NCI-H2196 (cell line): ENCODE data around the gene RPL27.

Source experiments
- DNase-seq: peaks from one replicate; lab custom pipeline; 2025; ENCODE audit not compliant: unreplicated experiment; lab: John Stamatoyannopoulos, UW

The RPL27 gene

DNA sequence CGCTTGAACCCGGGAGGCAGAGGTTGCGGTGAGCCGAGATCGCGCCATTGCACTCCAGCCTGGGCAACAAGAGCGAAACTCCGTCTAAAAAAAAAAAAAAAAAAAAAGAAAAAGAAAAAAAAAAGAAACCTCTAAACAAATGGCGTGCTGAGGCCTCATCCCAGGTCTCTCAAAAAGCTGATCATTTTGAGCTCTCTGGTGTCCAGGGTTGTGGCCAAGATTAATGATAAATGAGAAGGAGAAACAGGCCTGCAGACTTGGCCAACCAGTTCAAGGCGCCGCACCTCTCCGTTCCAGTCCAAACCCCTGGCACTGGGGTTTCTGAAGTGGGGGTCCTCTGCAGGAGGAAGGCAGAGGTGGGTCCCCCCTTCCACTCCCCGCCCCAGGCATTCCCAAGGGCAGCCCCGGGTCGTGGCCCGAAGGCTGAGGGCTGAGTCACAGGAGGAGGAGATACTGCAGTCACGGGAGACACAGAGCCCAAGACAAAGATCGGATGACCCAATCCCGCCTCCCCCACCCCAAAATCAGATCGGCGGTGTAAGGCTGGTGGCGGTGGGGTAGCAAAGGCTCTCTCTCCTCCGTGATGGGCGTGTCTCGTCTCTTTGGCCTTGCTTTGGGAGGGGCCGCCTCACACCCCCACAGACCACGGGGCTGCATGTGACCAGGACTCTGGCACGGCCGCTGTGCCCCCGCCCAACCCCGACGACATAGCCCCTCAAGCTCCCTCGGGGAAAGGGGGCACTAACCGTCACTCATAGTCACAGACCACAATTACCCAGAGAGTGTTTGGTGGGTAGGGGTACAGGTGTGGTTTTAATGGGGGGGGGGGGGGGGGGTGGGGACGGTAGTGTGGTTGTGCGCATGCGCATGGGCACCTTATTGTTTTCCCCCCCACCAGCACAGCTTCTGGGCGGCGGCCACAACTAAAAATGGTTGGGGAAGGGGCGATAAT lies 22.8 kb downstream of the RPL27 start:
- DNase-seq: peak; percentile 40

DNA sequence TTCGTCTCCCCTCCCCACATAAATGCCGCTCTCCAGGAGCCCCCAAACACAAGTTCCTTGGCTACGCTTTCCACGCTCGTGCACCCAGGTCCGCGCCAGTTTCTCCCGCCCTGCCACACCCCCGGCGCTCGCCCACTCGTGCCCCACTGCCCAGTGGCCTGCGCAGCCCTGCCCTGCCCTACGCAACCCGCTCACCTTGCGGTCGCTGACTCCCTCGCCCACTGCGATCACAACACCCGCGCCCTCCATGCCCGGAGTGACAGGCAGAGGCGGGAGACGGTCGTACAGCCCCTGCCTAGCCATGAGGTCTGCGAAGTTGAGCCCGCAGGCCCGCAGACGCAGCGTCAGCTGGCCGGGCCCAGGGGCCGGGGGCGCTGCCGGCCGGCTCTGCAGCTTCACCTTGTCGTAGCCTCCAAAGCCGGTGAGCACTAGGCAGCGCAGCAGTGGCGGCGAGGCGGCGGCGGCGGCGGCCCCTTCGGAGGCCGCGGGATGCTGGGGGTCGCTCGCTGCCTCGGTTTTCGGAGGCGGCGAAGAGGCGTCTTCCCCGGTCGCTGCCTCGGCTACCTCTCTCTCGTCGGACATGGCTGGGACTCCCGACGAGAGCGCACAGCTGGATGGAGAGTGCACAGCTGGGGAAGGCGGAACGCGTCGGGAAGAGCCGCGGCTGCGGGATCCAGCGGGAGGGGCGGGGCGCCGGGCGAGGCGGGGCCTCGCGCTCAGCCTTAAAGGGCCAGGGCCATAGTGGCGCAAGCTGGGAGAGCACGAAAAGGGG lies 23.7 kb downstream of the RPL27 start, which contains the start of gene VAT1:
Gene VAT1 (minus strand): TSS at position 645 of the 772 bp plus-strand sequence. CDS start 63 bp downstream, at position 582.
- peak; percentile 57 for DNase-seq

- peak; percentile 84 for DNase-seq
Measured at GRCh38 chr17:43024407-43025289, 26.4 kb downstream of the RPL27 start, which contains the start of gene RND2. RND2 (plus strand) TSS chr17:43025231; CDS start chr17:43025348, 117 bp downstream.

DNA sequence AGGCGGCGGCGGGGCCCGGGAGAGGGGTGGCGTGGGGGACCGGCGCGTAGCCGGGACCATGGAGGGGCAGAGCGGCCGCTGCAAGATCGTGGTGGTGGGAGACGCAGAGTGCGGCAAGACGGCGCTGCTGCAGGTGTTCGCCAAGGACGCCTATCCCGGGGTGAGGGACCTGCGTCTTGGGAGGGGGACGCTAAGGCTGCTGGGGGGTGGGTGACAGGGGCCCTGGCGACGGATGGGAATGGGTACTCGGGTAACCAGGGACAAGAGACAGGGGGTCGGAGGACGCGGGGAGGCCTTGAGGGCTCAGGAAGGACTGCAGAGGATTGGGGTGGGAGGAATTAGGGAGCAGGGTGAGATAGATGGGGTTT lies 27.1 kb downstream of the RPL27 start:
- no peak for DNase-seq

DNA sequence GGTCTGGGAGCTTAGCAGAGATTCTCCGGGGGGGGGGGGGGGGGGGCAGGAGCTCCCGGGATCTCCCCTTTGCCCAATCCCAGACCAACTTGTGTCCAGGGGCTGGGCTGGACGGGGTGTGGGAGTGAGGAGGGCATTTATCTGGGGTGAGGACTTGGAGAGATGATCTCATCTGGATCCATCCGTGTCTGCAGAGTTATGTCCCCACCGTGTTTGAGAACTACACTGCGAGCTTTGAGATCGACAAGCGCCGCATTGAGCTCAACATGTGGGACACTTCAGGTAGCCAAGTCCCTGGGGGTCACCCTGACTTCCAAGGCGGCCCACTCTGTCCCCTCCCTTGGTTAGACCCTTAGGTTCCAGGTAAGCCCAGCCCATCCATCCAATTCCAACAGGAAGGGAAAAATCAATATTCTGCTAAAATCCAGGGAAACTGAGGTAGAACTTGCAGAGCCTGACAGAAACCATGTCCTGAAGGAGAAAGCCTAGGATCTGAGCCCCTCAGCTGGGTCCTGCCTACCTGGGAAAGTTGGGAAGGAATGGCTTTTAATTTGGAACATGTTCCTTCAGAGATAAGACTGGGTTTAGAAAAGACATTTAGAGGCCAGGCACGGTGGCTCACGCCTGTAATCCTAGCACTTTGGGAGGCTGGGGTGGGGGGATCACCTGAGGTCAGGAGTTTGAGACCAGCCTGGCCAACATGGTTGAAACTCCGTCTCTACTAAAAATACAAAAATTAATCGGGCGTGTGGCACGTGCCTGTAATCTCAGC lies 27.7 kb downstream of the RPL27 start:
- no peak for DNase-seq

- no peak for DNase-seq
Measured at GRCh38 chr17:43026595-43026994, 28.4 kb downstream of the RPL27 start.

DNA sequence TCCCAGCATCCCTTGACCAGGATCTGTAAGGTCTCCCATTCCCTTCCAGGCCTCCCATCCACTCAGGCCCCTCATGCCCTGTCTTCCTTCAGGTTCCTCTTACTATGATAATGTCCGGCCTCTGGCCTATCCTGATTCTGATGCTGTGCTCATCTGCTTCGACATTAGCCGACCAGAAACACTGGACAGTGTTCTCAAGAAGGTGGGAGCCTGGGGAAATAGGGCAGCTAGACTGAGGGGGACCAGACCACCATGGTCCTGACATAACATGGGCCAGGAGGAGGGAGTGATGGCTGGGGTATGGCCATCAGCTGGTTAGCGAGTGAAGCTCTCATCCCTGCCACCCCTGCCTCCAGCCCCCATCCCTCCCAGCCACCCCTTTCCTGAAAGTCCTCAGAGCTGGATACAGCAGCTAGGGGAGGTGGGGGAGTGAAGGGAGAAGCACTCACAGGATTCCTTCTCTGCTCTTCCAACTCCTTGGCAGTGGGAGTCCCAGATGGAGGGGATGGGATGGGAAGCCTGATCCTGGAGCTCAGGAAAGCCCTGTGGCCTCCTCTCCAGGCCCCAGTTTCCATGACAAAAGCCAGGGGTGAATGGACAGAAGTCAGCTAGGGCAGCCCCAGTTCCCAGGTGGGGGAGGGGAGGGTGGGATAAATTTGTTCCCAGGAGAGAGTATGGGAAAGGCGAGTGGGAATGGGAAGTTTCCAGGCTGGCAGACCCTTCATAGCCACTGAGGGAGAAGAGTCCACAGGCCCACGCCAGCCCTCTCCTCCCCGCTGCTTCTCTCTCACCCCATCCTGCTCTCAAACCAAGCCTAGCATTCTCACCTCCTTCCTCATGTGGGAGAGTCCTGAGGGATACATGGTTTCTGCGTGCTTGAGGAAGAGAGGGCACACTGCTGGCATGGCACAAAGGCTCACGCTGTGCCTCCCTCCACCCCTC lies 29.1 kb downstream of the RPL27 start:
- DNase-seq: no peak

DNA sequence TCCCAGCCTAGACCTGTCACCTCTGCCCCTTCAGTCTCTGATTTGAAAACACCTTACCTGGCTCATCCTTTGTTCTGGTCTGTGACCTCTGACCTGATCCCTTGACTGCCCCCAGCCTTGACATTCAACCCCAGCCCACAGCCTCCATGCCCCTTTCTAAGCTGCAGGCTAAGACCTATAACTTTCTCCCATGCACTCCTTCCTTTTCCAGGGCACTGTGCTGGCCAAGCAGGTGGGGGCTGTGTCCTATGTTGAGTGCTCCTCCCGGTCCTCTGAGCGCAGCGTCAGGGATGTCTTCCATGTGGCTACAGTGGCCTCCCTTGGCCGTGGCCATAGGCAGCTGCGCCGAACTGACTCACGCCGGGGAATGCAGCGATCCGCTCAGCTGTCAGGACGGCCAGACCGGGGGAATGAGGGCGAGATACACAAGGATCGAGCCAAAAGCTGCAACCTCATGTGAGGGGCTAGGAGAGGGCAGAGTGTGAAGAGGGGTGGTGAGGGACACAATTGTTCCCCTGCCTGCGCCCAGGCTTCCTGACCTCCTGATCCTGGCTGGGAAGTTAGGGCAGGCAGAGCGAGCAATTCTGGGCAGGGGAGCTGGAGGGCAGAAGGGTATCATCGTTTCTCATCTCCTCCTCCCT lies 30.1 kb downstream of the RPL27 start:
- DNase-seq: no peak

DNA sequence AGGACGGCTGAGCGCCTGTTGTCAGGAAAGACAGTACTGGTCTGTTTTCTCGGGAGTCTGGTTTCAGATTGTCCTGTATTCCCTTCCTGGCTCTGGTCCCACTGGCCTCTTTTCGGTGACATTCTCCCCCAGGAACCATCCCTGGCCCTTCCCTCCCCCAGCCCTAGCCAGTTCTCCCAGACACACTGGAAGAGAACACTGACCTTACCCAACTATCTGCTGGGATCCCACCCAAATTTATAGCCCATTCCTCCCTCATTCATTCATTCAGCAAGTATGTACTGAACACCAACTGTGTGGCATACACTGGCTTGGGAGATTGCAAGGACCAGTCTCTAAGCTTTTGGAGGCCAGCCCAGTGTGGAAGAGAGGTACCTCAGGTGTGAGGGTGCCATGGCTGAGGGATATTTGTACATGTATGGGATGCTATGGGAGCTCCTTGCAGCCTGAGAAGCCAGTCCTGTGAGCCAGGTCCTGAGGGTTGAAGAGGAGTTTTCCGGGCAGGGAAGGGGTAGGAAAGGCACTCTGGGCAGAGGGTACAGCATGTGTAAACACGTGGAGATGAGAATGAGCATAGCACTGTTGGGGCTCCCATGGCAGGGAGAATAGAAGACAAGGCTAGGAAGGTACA lies 32.0 kb downstream of the RPL27 start:
- no peak for DNase-seq

- DNase-seq: no peak
Measured at GRCh38 chr17:43031666-43032065, 33.4 kb downstream of the RPL27 start.

DNA sequence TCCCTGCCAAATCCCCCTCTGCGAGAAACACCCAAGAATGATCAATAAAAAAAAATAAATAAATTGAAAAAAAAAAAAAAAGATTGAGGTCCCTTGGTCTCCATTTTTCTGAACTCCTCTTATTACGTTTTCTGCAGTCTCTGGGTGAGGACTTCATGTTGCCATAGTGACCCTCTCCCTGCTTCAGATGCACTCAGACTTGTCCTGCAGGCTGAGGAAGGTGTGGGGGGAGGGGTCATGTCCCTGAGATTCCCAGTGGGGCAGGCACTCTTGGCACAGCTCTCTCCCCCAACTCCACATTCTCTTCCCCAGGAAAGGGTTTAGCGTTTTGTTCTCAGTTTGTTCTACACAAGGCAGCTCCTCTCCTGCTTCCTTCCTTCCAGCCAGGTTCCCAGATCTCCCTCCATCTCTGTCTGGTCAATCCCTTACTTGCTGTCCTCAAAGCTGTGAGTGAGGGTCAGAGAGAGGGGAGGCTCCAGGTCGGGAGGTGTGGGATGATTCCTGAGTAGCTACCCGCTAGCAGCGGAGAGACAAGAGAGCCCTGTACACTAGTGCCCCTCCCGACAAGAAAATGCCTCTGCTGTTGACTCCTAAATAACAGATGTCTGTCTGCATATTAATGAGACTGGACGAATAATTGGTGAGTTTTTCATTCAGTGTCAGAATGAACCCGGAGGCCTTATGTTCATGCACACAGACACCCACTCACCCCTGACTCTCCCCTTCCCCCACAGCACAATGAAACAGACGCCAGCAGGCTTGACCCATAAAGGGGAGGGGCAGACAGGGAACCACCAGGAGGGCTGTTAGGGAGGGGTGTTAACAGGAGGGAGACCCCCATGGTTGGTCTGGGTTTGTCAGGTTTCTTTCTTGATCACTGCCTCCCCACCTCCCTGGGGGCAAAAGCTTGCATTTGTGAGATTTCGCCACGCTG lies 36.0 kb downstream of the RPL27 start:
- DNase-seq: no peak

DNA sequence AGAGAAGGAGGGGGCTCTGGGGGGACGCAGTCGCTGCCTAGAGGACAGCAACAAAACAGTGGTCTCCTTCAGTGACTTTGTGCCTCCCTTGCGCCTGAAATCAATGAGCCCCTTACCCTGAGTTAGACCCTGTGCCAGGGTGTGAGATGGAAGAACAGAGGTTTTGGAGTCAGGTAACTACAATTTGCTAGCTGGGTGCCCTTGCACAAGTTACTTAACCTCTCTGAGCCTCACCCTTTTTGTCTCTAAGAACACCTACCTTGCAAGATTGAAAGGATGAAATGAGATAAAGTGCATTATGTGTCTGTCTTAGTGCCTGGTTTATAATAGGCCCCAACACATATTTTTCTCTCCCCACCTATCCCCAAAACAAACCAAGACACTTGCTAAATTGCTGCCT lies 36.7 kb downstream of the RPL27 start:
- no peak for DNase-seq

GRCh38 chr17:43039646-43040045 lies 41.4 kb downstream of the RPL27 start:
- no peak for DNase-seq

DNA sequence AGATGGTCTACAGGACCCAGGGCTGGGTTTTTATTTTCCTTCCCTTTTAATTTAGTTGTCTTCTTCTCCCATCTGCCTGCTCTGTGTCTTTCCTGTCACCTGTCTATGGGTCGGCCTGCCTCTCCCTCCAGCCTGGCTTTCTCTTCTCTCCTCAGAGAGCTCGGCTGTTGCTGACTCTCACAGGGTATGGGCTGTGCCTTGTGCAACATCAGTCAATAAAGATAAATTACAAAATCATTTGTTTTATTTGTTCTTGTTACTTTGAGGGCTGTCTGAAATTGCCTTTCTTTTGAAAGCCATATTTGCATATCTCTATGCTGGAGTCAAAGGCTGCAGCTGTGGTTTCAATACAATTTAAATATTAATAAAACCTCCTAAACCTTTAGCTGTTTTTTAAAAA lies 42.4 kb downstream of the RPL27 start:
- DNase-seq: no peak

DNA sequence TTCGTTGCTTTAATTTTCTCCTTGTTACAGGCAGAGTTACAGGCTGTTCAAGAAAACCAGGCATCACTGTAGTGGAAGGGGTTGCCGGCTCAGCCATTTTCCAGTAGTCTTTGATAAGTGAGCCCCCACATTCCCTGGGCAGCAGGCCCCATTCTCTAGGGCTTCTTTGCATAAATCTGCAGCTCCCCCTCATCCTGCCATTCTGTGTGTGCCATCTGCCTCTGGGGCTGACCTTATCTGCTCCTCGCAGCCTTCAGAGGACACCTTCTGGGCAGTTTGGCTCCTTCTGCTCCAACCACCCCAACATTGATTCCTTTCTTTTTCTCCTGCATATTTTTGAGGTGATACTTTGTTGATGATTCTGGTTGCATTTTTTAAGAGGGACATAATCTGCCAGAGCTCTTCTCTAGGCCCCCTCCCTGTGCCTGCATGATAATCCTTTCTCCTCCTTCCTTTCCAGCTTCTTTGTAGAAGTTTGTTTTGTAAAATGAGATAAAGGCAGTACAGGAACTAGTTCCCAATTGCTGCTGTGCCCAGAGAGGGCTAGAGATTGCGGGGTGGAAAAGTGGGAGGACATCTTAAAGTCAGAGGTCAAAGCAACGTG lies 43.9 kb downstream of the RPL27 start:
- DNase-seq: no peak

DNA sequence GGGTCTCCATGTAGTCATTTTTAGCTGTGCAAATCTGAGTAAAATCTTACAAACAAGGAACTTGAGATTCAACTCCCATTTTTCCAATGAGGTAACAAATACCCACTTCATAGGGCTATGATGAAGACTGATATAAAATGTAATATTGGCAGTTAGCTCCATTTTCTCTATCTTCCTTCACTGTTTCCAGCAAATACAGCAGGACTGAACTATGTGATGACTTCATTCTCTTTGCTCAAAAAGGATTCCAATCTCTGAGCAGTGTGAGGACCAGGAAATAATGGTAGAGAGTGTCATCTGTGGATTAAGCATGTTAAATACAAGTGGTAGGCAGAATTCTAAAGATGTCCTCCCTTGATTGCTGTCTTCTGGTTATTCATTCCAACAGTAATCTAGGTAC lies 45.1 kb downstream of the RPL27 start:
- DNase-seq: no peak

DNA sequence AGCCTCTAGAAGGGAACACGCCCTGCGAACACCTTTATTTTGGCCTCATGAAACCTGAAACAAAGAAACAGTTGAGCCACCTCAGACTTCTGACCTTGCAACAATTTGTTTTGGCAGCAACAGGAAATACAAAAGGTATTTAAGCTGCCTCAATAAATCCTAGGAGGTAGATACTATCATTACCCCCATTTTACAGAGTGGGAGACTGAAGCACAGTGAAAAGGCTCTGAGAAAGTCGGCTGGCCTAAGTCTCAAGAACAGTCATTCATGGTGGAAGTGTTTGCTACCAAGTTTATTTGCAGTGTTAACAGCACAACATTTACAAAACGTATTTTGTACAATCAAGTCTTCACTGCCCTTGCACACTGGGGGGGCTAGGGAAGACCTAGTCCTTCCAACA lies 45.8 kb downstream of the RPL27 start:
- DNase-seq: no peak
